Muscle of leg (tissue), 11 donors: ENCODE measurements around the gene HEXB. TPM values are rescaled to one million over a fixed set of nuclear protein-coding genes. Genes with fewer than 3 reads are reported as not detected.
"Not testable (repeated sequence)": the region's sequence is repeated elsewhere in the genome, so short reads cannot be mapped to it uniquely, and the experiment has no call there.

Source experiments
- DNase-seq: peaks from one replicate; pipeline ENCODE4 v3.0.0; 2013
- H3K27ac ChIP-seq: one replicate; pipeline ENCODE4 v1.5.1; 2013; ENCODE audit warnings: mild to moderate bottlenecking, low read length, control low read depth
- H3K27me3 ChIP-seq: one replicate; pipeline ENCODE4 v1.6.1; 2013; ENCODE audit warnings: low read length; ENCODE audit not compliant: control insufficient read depth, insufficient read depth
- H3K36me3 ChIP-seq: one replicate; pipeline ENCODE4 v1.6.1; 2013; ENCODE audit warnings: low read length; ENCODE audit not compliant: control insufficient read depth, insufficient read depth
- H3K4me1 ChIP-seq: one replicate; pipeline ENCODE4 v1.6.1; 2013; ENCODE audit warnings: low read length; ENCODE audit not compliant: control insufficient read depth, insufficient read depth
- H3K4me3 ChIP-seq: one replicate; pipeline ENCODE4 v1.5.1; 2013; ENCODE audit warnings: low read length, control low read depth
- H3K9me3 ChIP-seq: replicated peaks from 2 replicates; pipeline ENCODE4 v1.6.1; 2013; ENCODE audit warnings: low read depth, low read length; ENCODE audit not compliant: control insufficient read depth
- WGBS: methylation state at CpG from one replicate; pipeline ENCODE4 v1.1.5; 2013; ENCODE audit warnings: missing lambda C conversion rate; ENCODE audit not compliant: insufficient coverage; 5-methylcytosine and 5-hydroxymethylcytosine counted together
- polyA plus RNA-seq, 8 donors: library from polyadenylated mRNA; unstranded; fragments of 120-200 nt; gene quantifications; one replicate each; pipeline versions ENCODE4 v1.2.1 to v1.2.3, GENCODE V29; 2013; ENCODE audit warnings: inconsistent platforms in 1 of 8, low replicate concordance in 1 of 8; ENCODE audit not compliant: insufficient read length in 8 of 8, insufficient read depth in 1 of 8
- total RNA-seq: library from RNA; stranded (reverse); fragments of 120-200 nt; gene quantifications from one replicate; pipeline ENCODE4 v1.2.4, GENCODE V29; 2013

HEXB gene
- total and polyA plus RNA-seq, 9 donors = 25.6 to 54.4 (median 39.2) TPM

DNA sequence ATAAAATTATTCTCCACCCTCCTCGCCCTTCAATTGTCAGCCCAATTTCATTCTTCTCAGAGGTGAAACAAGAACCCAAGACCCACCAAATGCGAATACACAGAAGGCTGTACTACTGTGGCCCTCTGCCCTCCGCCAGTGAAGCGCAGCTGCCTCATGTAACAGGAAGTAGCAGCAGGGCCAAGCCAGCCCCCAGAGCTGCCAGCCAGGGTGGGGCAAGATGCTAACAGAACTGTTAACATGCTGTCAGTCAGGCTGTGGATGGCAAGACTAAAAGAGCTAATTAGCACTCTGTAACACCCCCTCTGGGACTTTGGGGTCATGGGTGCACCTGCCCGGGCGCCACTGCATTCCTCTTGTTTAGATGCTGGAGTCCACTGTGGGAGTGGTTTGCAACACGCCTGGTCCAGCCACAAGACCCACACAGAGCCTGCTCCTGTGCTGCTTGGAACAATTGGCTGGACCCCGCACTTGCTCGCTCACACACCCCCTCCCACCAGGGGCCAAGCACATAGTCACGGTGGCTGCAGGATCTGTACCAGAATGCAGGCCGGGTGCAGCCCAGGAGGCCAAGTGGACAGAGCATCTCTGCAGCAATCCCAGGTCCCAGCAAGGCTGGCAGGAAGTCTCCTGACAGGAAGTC lies 14.5 kb upstream of the HEXB start:
- Histone ChIP-seq H3K36me3 (no peaks in the 10 kb centered on the region), H3K27ac (no peak overlapping the region), H3K4me3 (no peak overlapping the region), H3K9me3 (no peaks in the 10 kb centered on the region), H3K27me3 (no peaks in the 10 kb centered on the region), H3K4me1 (peaks cover 7% of the 10 kb centered on the region)
- 91% methylated on average over 7 of the region's 11 CpGs for WGBS
- no peak for DNase-seq

DNA sequence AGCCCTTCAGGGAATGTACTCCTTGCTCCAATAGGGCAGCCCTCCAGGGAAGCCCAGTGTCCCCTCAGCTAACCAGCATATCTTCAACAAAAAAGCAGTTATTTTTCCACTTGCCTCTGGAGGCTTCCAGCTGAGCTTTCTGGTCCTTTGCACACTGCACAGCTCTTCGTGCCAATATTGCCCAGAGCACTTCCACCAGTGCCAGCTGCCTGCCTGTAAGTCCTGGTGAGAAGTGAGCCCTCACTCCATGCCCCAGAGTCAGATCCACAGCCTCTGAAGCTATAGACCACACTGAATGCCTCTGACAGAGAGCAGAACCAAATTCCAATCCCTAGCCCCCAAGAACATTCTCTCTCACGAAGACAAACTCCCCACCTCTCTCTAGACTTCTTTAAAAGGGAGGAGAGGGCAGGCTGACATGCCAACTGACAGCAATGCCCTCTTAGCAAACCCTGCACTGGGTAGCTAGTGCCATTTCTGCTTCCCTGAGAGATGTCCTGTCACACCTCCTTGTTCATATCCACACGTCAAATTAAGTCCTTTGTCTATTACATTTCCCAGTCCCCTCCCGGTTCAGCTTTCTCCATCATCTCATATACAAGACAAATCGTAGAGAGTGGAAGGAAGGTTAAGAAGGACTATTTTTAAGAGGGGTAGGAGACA lies 12.7 kb upstream of the HEXB start:
- DNase-seq = no peak
- H3K4me3 ChIP-seq = no peak overlapping the region
- 55% methylated on average over 2 of the region's 5 CpGs for WGBS

DNA sequence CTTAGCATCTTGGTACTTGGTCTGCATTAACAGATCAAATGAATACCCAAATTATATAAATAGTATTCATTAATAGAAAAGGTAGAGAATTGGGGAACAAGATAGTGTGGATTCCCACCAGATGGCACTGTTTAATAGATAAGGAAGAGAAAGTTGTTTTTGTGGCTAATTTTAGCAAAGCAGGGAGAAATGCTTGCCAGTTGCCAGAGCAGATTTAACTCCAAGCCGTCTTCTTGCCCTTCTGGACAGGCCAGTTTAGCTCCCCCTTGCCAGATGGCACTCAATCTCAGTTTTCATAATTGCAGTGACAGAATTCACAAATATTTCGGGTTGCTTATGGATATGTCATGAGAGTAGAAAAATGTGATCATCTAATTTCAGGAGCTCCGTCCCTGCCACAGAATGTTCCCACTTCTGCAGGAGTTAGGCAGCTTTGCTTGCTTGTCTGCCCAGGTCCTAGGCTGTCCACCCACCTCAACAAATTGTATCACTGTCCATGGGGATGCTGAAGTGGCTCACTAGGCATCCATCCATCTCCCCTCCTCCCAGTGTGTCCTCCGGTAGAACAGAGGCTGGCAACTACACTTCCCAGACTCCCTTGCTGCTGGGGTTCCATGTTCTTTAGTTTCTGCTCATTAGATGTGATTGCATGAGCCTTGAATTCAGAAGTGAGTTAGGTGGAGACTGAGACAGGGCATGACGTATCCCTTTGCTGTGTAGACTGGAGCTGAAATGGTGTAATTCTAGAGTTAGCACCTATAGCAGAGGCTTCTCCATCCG lies 11.8 kb upstream of the HEXB start:
- H3K4me3 ChIP-seq = no peak overlapping the region
- no peak overlapping the region for H3K27ac ChIP-seq
- no peaks in the 10 kb centered on the region for H3K36me3 ChIP-seq
- peak; percentile 80 for DNase-seq
- no peaks in the 10 kb centered on the region for H3K9me3 ChIP-seq
- H3K4me1 ChIP-seq = peaks cover 4% of the 10 kb centered on the region
- 14% methylated on average over 1 of the region's 6 CpGs for WGBS
- H3K27me3 ChIP-seq = no peaks in the 10 kb centered on the region

More for the DNA sequence above, 12.7 kb upstream of the HEXB start:
- Histone ChIP-seq H3K36me3 (no peaks in the 10 kb centered on the region), H3K4me1 (peaks cover 4% of the 10 kb centered on the region), H3K9me3 (no peaks in the 10 kb centered on the region), H3K27me3 (no peaks in the 10 kb centered on the region), H3K27ac (no peak overlapping the region)

DNA sequence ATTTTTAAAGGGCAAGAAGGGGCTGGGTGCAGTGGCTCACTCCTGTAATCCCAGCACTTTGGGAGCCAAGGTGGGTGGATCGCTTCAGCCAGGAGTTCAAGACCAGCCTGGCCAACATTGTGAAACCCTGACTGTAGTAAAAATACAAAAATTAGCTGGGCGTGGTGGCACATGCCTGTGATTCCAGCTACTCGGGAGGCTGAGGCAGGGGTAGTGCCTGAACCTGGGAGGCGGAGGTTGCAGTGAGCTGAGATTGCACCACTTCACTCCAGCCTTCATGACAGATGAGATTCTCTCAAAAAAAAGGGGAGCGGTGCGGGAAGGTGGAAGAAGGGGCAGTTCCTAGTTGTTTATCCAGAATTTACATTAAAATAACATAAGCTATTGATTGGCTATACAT lies 8.6 kb upstream of the HEXB start:
- H3K36me3 ChIP-seq, H3K27me3 ChIP-seq, H3K9me3 ChIP-seq, DNase-seq, H3K4me3 ChIP-seq, H3K4me1 ChIP-seq, H3K27ac ChIP-seq: not testable (repeated sequence)
- 100% methylated on average over 3 of the region's 6 CpGs for WGBS

DNA sequence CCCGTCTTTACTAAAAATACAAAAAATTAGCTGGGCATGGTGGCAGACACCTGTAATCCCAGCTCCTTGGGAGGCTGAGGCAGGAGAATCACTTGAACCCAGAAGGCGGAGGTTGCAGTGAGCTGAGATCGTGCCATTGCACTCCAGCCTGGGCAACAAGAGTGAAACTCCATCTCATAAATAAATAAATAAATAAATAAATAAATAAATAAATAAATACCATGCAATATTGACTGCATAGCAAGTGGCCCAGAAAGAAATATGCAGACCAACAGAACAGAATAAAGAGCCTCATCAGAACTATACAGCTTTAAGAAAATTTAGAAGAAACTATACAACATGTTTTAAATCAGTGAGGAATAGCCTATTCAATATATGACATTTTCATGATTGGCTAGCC lies 6.9 kb upstream of the HEXB start:
- H3K27me3 ChIP-seq, H3K27ac ChIP-seq, H3K4me1 ChIP-seq, DNase-seq, H3K4me3 ChIP-seq, H3K36me3 ChIP-seq, H3K9me3 ChIP-seq: not testable (repeated sequence)
- no CpG with 5 or more reads among the region's 3 CpGs for WGBS

DNA sequence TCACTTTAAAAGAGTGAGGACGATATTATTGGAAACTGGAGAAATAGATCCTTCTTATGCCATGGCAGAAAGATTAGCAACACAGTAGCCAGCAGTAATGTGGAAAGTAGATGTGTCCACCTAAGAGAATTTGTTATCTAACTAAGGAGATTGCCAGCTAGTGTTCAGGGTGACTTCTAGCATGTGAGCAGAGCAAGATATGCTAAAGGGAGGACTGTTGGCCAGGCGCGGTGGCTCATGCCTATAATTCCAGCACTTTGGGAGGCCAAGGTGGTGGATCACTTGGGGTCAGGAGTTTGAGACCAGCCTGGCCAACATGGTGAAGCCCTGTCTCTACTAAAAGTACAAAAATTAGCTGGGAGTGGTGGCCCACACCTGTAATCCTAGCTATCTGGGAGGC lies 5.7 kb upstream of the HEXB start:
- not testable (repeated sequence) for H3K27me3 ChIP-seq, DNase-seq, H3K9me3 ChIP-seq, H3K4me3 ChIP-seq, H3K36me3 ChIP-seq, H3K4me1 ChIP-seq, H3K27ac ChIP-seq
- 88% methylated on average over 2 of the region's 3 CpGs for WGBS

DNA sequence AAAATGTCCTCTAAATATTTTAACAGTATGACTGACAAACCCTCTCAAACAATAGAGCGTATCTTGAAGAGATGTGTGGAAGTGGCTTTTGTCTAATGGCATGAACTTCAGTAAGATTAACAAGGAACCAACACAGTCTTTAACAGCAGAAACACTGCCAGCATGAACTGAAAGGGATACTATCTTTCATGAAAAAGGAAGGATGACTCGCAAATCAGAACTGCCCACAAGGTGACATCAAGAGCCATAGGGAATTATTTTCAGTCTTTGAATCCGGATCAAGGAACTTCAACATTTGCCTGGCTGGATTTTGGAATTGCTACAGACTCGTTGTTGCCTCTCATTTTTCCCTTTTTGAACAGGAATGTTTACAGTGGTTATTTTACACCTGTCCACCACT lies 5.1 kb upstream of the HEXB start:
- peaks cover 5% of the 10 kb centered on the region for H3K27me3 ChIP-seq
- H3K4me1 ChIP-seq = peaks cover 3% of the 10 kb centered on the region
- WGBS = 60% methylated on average over 1 of the region's 4 CpGs
- H3K27ac ChIP-seq = no peak overlapping the region
- H3K9me3 ChIP-seq = no peaks in the 10 kb centered on the region
- no peak for DNase-seq
- H3K4me3 ChIP-seq = no peak overlapping the region
- H3K36me3 ChIP-seq = no peaks in the 10 kb centered on the region

DNA sequence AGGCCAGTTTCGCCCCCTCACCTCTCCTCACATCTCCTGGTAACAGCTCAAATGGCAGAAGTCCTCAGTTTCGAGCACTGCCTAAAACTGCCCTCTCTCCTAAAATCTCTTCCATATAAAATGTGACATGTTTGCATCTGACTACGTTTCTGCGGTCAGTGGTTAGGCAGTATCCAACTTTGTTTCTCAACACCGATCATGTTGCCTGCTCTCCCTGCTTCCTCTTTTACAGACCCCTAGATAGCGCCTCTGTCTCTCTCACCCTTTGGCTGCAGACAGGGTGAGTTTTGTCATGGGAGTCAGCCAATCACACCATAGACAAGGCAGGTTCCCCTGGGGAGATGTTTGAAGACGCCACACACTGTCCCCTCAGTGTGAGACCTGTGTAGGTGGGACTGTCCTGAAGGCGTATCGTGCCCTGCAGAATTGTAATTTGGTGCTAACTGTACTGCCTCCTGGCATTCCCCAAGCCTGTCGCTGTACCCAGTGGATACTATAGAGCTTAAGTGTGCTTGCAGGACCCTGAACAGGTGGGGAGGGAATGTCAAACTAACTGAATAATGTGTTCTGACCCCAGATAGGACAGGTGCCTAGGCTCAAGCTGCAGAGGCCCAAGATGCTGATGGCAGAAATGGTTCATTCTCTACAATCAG lies 1.1 kb downstream of the HEXB start:
- Histone ChIP-seq H3K27ac (peak overlapping the region; percentile 37), H3K4me3 (peak overlapping the region; percentile 64), H3K27me3 (peaks cover 5% of the 10 kb centered on the region), H3K9me3 (no peaks in the 10 kb centered on the region), H3K4me1 (peaks cover 11% of the 10 kb centered on the region), H3K36me3 (no peaks in the 10 kb centered on the region)
- 55% methylated on average over 6 of the region's 10 CpGs for WGBS
- peak; percentile 61 for DNase-seq

DNA sequence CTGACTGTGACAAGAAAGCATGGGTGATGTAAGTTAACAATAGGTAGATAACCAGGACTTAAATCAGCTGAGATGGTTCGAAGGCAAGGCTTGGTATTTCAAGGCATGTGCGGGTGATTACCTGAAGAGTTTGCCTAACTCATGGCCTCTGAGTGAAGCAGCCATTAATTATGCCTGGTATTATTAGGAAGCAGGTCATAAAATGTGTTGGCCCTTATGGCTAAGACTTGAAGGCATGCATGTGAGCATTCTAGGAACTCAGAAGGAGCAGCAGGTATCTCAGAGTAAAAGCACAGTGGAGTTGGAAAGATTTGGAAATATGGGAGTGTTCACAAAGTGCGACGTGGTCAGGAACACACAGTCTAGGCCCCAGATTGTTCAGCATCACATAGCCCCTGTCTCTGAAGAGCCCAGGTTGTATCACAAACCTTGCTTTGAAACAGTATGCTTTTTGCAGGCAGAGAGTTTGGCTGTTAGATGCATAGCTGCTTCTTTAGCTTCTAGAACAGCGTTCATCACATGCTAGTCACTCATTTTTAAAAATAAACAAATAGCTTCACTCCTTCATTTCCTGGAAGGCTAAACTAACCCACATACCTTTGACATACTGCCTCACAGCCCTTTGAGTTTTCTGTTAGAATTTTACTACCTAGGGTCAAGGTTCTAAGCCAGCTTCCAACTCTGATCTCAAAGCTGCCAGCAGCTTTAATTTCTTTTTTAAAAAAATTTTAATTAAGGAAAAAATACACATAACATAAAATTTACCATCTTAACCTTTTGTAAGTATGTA lies 2.1 kb downstream of the HEXB start:
- H3K9me3 ChIP-seq = no peaks in the 10 kb centered on the region
- H3K4me1 ChIP-seq = peaks cover 11% of the 10 kb centered on the region
- peaks cover 5% of the 10 kb centered on the region for H3K27me3 ChIP-seq
- H3K4me3 ChIP-seq = no peak overlapping the region
- H3K27ac ChIP-seq = no peak overlapping the region
- WGBS = 90% methylated on average over 5 of the region's 5 CpGs
- no peaks in the 10 kb centered on the region for H3K36me3 ChIP-seq
- DNase-seq = no peak
